HepG2 (cell line): ENCODE data around the gene CAVIN2. TPM values are rescaled to one million over a fixed set of nuclear protein-coding genes. Genes with fewer than 3 reads are reported as not detected.
A peak's percentile ranks its signal among the peaks of the same experiment; 100 is the strongest.

Experiments
- AHDC1 ChIP-seq: sonication (generic); formaldehyde crosslinking; IDR thresholded peaks from 2 replicates; pipeline ENCODE4 v1.5.1; 2020; ENCODE audit warnings: mild to moderate bottlenecking, missing genetic modification reagents, borderline replicate concordance
- ELK4 ChIP-seq: sonication (generic); formaldehyde crosslinking; IDR thresholded peaks from 2 replicates; pipeline ENCODE4 v1.9.0; 2021; ENCODE audit warnings: missing genetic modification reagents, borderline replicate concordance
- FLYWCH1 ChIP-seq: sonication (generic); formaldehyde crosslinking; IDR thresholded peaks from 2 replicates; pipeline ENCODE4 v1.8.1; 2023; ENCODE audit warnings: mild to moderate bottlenecking, missing genetic modification reagents
- HINFP ChIP-seq: sonication (generic); formaldehyde crosslinking; IDR thresholded peaks from 2 replicates; pipeline ENCODE4 v1.4.0; 2020; ENCODE audit warnings: low read depth, mild to moderate bottlenecking, missing genetic modification reagents
- HMG20A ChIP-seq: IDR thresholded peaks from 2 replicates; pipeline ENCODE4 v1.6.1; 2016; ENCODE audit warnings: borderline replicate concordance
- HNF1B ChIP-seq: sonication (generic); formaldehyde crosslinking; IDR thresholded peaks from 2 replicates; pipeline ENCODE4 v1.5.1; 2020; ENCODE audit warnings: mild to moderate bottlenecking, moderate library complexity, missing genetic modification reagents
- JUNB ChIP-seq: sonication (generic); formaldehyde crosslinking; IDR thresholded peaks from 2 replicates; pipeline ENCODE4 v1.8.0; 2022; ENCODE audit warnings: missing genetic modification reagents, mild to moderate bottlenecking, borderline replicate concordance
- MNT ChIP-seq: fragments of 450-650 bp; IDR thresholded peaks from 2 replicates; pipeline ENCODE4 v1.6.1; 2016
- MTF2 ChIP-seq: sonication (generic); formaldehyde crosslinking; IDR thresholded peaks from 2 replicates; pipeline ENCODE4 v1.5.0; 2020; ENCODE audit warnings: missing genetic modification reagents, borderline replicate concordance
- NR0B2 ChIP-seq: sonication (generic); formaldehyde crosslinking; IDR thresholded peaks from 2 replicates; pipeline ENCODE4 v1.4.0; 2020; ENCODE audit warnings: mild to moderate bottlenecking, missing genetic modification reagents
- ZNF121 ChIP-seq: sonication (generic); formaldehyde crosslinking; IDR thresholded peaks from 2 replicates; pipeline ENCODE4 v1.5.0; 2020; ENCODE audit warnings: mild to moderate bottlenecking, missing genetic modification reagents
- ZNF264 ChIP-seq: sonication (generic); formaldehyde crosslinking; IDR thresholded peaks from 2 replicates; pipeline ENCODE4 v1.4.0; 2020; ENCODE audit warnings: missing genetic modification reagents
- ZNF317 ChIP-seq: sonication (generic); formaldehyde crosslinking; IDR thresholded peaks from 2 replicates; pipeline ENCODE4 v1.5.0; 2020; ENCODE audit warnings: mild to moderate bottlenecking, missing genetic modification reagents
- ZNF33B ChIP-seq: sonication (generic); formaldehyde crosslinking; IDR thresholded peaks from 2 replicates; pipeline ENCODE4 v1.5.1; 2020; ENCODE audit warnings: mild to moderate bottlenecking, missing genetic modification reagents
- ZNF564 ChIP-seq: sonication (generic); formaldehyde crosslinking; IDR thresholded peaks from 2 replicates; pipeline ENCODE4 v1.8.1; 2023; ENCODE audit warnings: mild to moderate bottlenecking, missing genetic modification reagents
- ZNF747 ChIP-seq: sonication (generic); formaldehyde crosslinking; IDR thresholded peaks from 2 replicates; pipeline ENCODE4 v1.8.1; 2023; ENCODE audit warnings: missing genetic modification reagents, mild to moderate bottlenecking, borderline replicate concordance
- ZNF777 ChIP-seq: sonication (generic); formaldehyde crosslinking; IDR thresholded peaks from 2 replicates; pipeline ENCODE4 v1.4.0; 2020; ENCODE audit warnings: missing genetic modification reagents
- polyA plus RNA-seq, 8 experiments: library from polyadenylated mRNA; depleted of rRNA in 3 of 8; stranded (reverse) in 7 of 8; unstranded in 1 of 8; fragments of >200 nt; fragmentation: Illumina TruSeq in 4 of 8; extraction: Trizol in 4 of 8; gene quantifications; 2 replicates each; pipeline versions ENCODE4 v1.2.1 to v1.2.3, GENCODE V29; 2011 to 2016; ENCODE audit warnings: low read depth in 4 of 8, missing spikeins in 1 of 8, mixed read lengths in 1 of 8; ENCODE audit not compliant: insufficient read depth in 1 of 8
- total RNA-seq, 5 experiments: library from RNA; depleted of rRNA; stranded (reverse); fragments of >200 nt; fragmentation: Illumina TruSeq; extraction: Trizol; gene quantifications; 2 replicates each; pipeline ENCODE4 v1.2.3, GENCODE V29; 2016; ENCODE audit warnings: low read depth in 1 of 5

CAVIN2 gene
- total and polyA plus RNA-seq, 2 of the 13 experiments (the other 11 are each of a cell fraction or from before 2014, with no cell fraction given), result 7.6 to 38.8 TPM

- TF ChIP-seq ZNF317 (CRISPR knock-in tag) (no peak), ZNF264 (CRISPR knock-in tag) (no peak), HINFP (no peak), HNF1B (no peak), ZNF777 (CRISPR knock-in tag) (no peak), FLYWCH1 (CRISPR knock-in tag) (no peak), MNT (no peak), HMG20A (peak; percentile 73), ZNF33B (CRISPR knock-in tag) (no peak), MTF2 (no peak), NR0B2 (CRISPR knock-in tag) (no peak), ZNF121 (CRISPR knock-in tag) (no peak), JUNB (CRISPR knock-in tag) (no peak), AHDC1 (CRISPR knock-in tag) (peak; percentile 38; the same call in 1 of the 2 replicates), ZNF747 (CRISPR knock-in tag) (no peak), ELK4 (CRISPR knock-in tag) (no peak), ZNF564 (no peak)
These were observed 14.0 kb upstream of the CAVIN2 start (continued) for GRCh38 chr2:191860760-191861466.
